Measurements from ENCODE around the gene TMEM151B. TPM values are rescaled to one million over a fixed set of nuclear protein-coding genes. Genes with fewer than 3 reads are reported as not detected.
A peak's percentile ranks its signal among the peaks of the same experiment; 100 is the strongest.

TMEM151B gene
- total and polyA plus RNA-seq, 9 of the 15 experiments (the other 6 are each of a cell fraction or from before 2014, with no cell fraction given), result not detected

- no peak for TF ChIP-seq ARID4B (CRISPR knock-in tag; IDR thresholded peaks at IDR 0.05)
- TF ChIP-seq NR0B1 (IDR thresholded peaks at IDR 0.05; ENCODE audit: partially characterized antibody), result no peak
- no peak for TF ChIP-seq MBD1 (CRISPR knock-in tag; IDR thresholded peaks at IDR 0.05)
- TF ChIP-seq CTCFL (IDR thresholded peaks at IDR 0.05; ENCODE audit: borderline replicate concordance, insufficient read depth, low read depth, low read length, poor library complexity, severe bottlenecking), result peak; percentile 14
- TF ChIP-seq ZNF699 (CRISPR knock-in tag; IDR thresholded peaks at IDR 0.05; ENCODE audit: insufficient replicate concordance), result no peak
- no peak for TF ChIP-seq CBFA2T2 (conservative IDR thresholded peaks at IDR 0.05)
- no peak for TF ChIP-seq SRSF7 (optimal IDR thresholded peaks at IDR 0.05; ENCODE audit: low read depth, low read length)
- peak; percentile 69; the same call in 1 of the 2 replicates for TF ChIP-seq NKRF (IDR thresholded peaks at IDR 0.05; ENCODE audit: borderline replicate concordance)
- TF ChIP-seq TFAM (CRISPR knock-in tag; conservative IDR thresholded peaks at IDR 0.05), result no peak
- TF ChIP-seq TBL1XR1 (IDR thresholded peaks at IDR 0.05; ENCODE audit: low read length in 2 of 2), result no peak; a peak in 1 of 4 replicates
- 0 out of 2 replicates have a peak, but pooled peaks have one; percentile 34 for TF ChIP-seq TGIF2 (CRISPR knock-in tag; IDR thresholded peaks at IDR 0.05)
- TF ChIP-seq SMARCA5 (IDR thresholded peaks at IDR 0.05), result no peak
- TF ChIP-seq ETS1 (conservative IDR thresholded peaks at IDR 0.05; ENCODE audit: control insufficient read depth, low read depth, low read length), result peak; percentile 84
These were observed 24.2 kb upstream of the TMEM151B start (continued) for GRCh38 chr6:44245912-44246662.

Measured in K562 (cell line).